NOMO-1 treated with DMSO at 0.1 percent for 48 hours (cell line): ENCODE measurements around the gene TRMT112.

Experiments
- DNase-seq: peaks from one replicate; lab custom pipeline; 2025; ENCODE audit not compliant: unreplicated experiment; lab: John Stamatoyannopoulos, UW

TRMT112 gene

GRCh38 chr11:64294774-64295173 lies 22.6 kb downstream of the TRMT112 start:
- DNase-seq, result no peak

GRCh38 chr11:64292460-64293254 lies 24.7 kb downstream of the TRMT112 start:
- DNase-seq, result no peak

- no peak for DNase-seq
These were observed 25.5 kb downstream of the TRMT112 start for GRCh38 chr11:64291752-64292459.

GRCh38 chr11:64291262-64291751 lies 26.1 kb downstream of the TRMT112 start, which contains the start of gene KCNK4:
KCNK4 (plus strand) TSS chr11:64291302; CDS start chr11:64293019, 1,717 bp downstream.
- no peak for DNase-seq

GRCh38 chr11:64290352-64291261 lies 26.8 kb downstream of the TRMT112 start:
- DNase-seq, result no peak

GRCh38 chr11:64289002-64289564 lies 28.3 kb downstream of the TRMT112 start:
- no peak for DNase-seq

GRCh38 chr11:64288353-64288750 lies 29.0 kb downstream of the TRMT112 start:
- DNase-seq, result no peak

GRCh38 chr11:64287676-64288352 lies 29.5 kb downstream of the TRMT112 start:
- no peak for DNase-seq

GRCh38 chr11:64286801-64287159 lies 30.6 kb downstream of the TRMT112 start:
- DNase-seq, result no peak

- DNase-seq, result no peak
These were observed 31.2 kb downstream of the TRMT112 start for GRCh38 chr11:64285885-64286800.

- DNase-seq, result peak; percentile 63
These were observed 32.1 kb downstream of the TRMT112 start, which contains the start of gene GPR137 for GRCh38 chr11:64284962-64285884. GPR137 (plus strand) TSS chr11:64285848; CDS start chr11:64286525, 677 bp downstream.

GRCh38 chr11:64284048-64284961 lies 33.1 kb downstream of the TRMT112 start, which contains the start of gene BAD:
BAD (minus strand) TSS chr11:64284665; CDS start chr11:64284368, 297 bp downstream.
- DNase-seq, result peak; percentile 93

- DNase-seq, result no peak
These were observed 34.3 kb downstream of the TRMT112 start for GRCh38 chr11:64283092-64283491.

GRCh38 chr11:64281957-64282770 lies 35.2 kb downstream of the TRMT112 start:
- DNase-seq, result no peak

GRCh38 chr11:64278576-64279190 lies 38.7 kb downstream of the TRMT112 start:
- no peak for DNase-seq
